Endodermal cell (in vitro differentiated cells): Measurements from ENCODE around the gene FARSA. TPM values are rescaled to one million over a fixed set of nuclear protein-coding genes. Genes with fewer than 3 reads are reported as not detected.
A peak's percentile ranks its signal among the peaks of the same experiment; 100 is the strongest.
"Not testable (repeated sequence)": the region's sequence is repeated elsewhere in the genome, so short reads cannot be mapped to it uniquely, and the experiment has no call there.

Experiments used
- DNase-seq: peaks from one replicate; pipeline ENCODE4 v3.0.0-alpha.2; 2017
- H3K27ac ChIP-seq: 2 replicates; pipeline ENCODE4 v1.5.1; 2013; ENCODE audit warnings: mild to moderate bottlenecking, low read depth, low read length, moderate library complexity
- H3K27me3 ChIP-seq: 2 replicates; pipeline ENCODE4 v1.6.1; 2013; ENCODE audit warnings: mild to moderate bottlenecking, low read length, moderate library complexity; ENCODE audit not compliant: insufficient read depth, control insufficient read depth, poor library complexity, severe bottlenecking
- H3K36me3 ChIP-seq: 2 replicates; pipeline ENCODE4 v1.7.0; 2013; ENCODE audit warnings: mild to moderate bottlenecking, low read length, moderate library complexity; ENCODE audit not compliant: control insufficient read depth, insufficient read depth
- H3K4me1 ChIP-seq: one replicate; pipeline ENCODE4 v1.7.0; 2013; ENCODE audit warnings: low read length; ENCODE audit not compliant: control insufficient read depth, insufficient read depth
- H3K4me3 ChIP-seq: 2 replicates; pipeline ENCODE4 v1.5.1; 2013; ENCODE audit warnings: mild to moderate bottlenecking, low read length, moderate library complexity
- H3K9ac ChIP-seq: 2 replicates; pipeline ENCODE4 v1.6.1; 2013; ENCODE audit warnings: mild to moderate bottlenecking, low read length, moderate library complexity; ENCODE audit not compliant: poor library complexity, severe bottlenecking; ENCODE audit errors: extremely low read depth
- H3K9me3 ChIP-seq: 2 replicates; pipeline ENCODE4 v1.6.1; 2013; ENCODE audit warnings: mild to moderate bottlenecking, low read length, moderate library complexity; ENCODE audit not compliant: control insufficient read depth
- H3K27ac Mint-ChIP-seq: 2 replicates; pipeline ENCODE4 v1.8.0; 2020; ENCODE audit warnings: mixed read lengths
- H3K27me3 Mint-ChIP-seq: 2 replicates; pipeline ENCODE4 v1.8.0; 2021; ENCODE audit warnings: mild to moderate bottlenecking, mixed read lengths; ENCODE audit not compliant: insufficient read depth
- H3K36me3 Mint-ChIP-seq: 2 replicates; pipeline ENCODE4 v1.8.0; 2020; ENCODE audit warnings: low read depth, mixed read lengths
- H3K4me1 Mint-ChIP-seq: 2 replicates; pipeline ENCODE4 v1.8.0; 2020; ENCODE audit warnings: mixed read lengths
- H3K4me3 Mint-ChIP-seq: 2 replicates; pipeline ENCODE4 v1.8.0; 2020; ENCODE audit warnings: mild to moderate bottlenecking, moderate library complexity, mixed read lengths
- H3K9me3 Mint-ChIP-seq: 2 replicates; pipeline ENCODE4 v1.8.0; 2020; ENCODE audit warnings: mild to moderate bottlenecking, mixed read lengths
- CTCF ChIP-seq: fragments of 200-600 bp; sonication (generic); conservative IDR thresholded peaks from 2 replicates; pipeline ENCODE4 v1.5.0; 2021; ENCODE audit warnings: antibody characterized with exemption, mild to moderate bottlenecking
- WGBS, 2 experiments: methylation state at CpG; one replicate each; pipeline versions ENCODE4 v1.1.5 to v1.1.7; 2013; ENCODE audit warnings: missing lambda C conversion rate in 2 of 2, mixed read lengths in 1 of 2; ENCODE audit not compliant: insufficient coverage in 1 of 2, insufficient read length in 1 of 2; 5-methylcytosine and 5-hydroxymethylcytosine counted together
- total RNA-seq, 2 donors: library from RNA; stranded (reverse); fragmentation: NEBNext Ultra II Directional in 1 of 2; extraction: Animal tissue kit (Norgen Biotek cat#: 25700) in 1 of 2; gene quantifications; 2 replicates in 1 of 2; 3 replicates in 1 of 2; pipeline ENCODE4 v1.2.1, GENCODE V29; 2021

FARSA gene
- total RNA-seq, 2 donors from 2014 or later: 65.1 to 70.8 TPM

- no peak overlapping the region for H3K4me3 ChIP-seq
- Mint-ChIP-seq H3K4me1 (peaks cover 13% of the 10 kb centered on the region), H3K4me3 (no peak overlapping the region), H3K36me3 (peaks cover 64% of the 10 kb centered on the region), H3K27me3 (no peaks in the 10 kb centered on the region), H3K9me3 (no peaks in the 10 kb centered on the region), H3K27ac (no peak overlapping the region)
- DNase-seq: peak; percentile 64
- TF ChIP-seq CTCF: no peak
- H3K9ac ChIP-seq: no peak overlapping the region
- WGBS, 2 experiments: 92 to 100% methylated on average over 1 to 8 of the region's 12 CpGs
- H3K9me3 ChIP-seq: no peaks in the 10 kb centered on the region
- no peaks in the 10 kb centered on the region for H3K27me3 ChIP-seq
- no peaks in the 10 kb centered on the region for H3K4me1 ChIP-seq
- peaks cover 58% of the 10 kb centered on the region for H3K36me3 ChIP-seq
- H3K27ac ChIP-seq: no peak overlapping the region
These were observed 19.1 kb upstream of the FARSA start for GRCh38 chr19:12952488-12953137.

- H3K4me1 ChIP-seq, H3K9me3 ChIP-seq, H3K9ac ChIP-seq, H3K9me3 Mint-ChIP-seq, H3K27me3 ChIP-seq, H3K27me3 Mint-ChIP-seq, H3K4me3 ChIP-seq, H3K27ac Mint-ChIP-seq, DNase-seq, H3K4me3 Mint-ChIP-seq, H3K27ac ChIP-seq: not testable (repeated sequence)
- peaks cover 60% of the 10 kb centered on the region for H3K36me3 ChIP-seq
- peaks cover 66% of the 10 kb centered on the region for H3K36me3 Mint-ChIP-seq
- H3K4me1 Mint-ChIP-seq: peaks cover 13% of the 10 kb centered on the region
- 94 to 97% methylated on average over 6 of the region's 6 CpGs for WGBS, 2 experiments
These were observed 18.5 kb upstream of the FARSA start for GRCh38 chr19:12952050-12952449.

GRCh38 chr19:12949363-12950283 is 16.1 kb upstream of the FARSA start:
- H3K4me3 ChIP-seq: no peak overlapping the region
- no peak for DNase-seq
- Mint-ChIP-seq H3K27ac (peak overlapping the region; percentile 74), H3K27me3 (no peaks in the 10 kb centered on the region), H3K4me3 (no peak overlapping the region), H3K9me3 (no peaks in the 10 kb centered on the region), H3K36me3 (peaks cover 61% of the 10 kb centered on the region), H3K4me1 (peaks cover 10% of the 10 kb centered on the region)
- no peaks in the 10 kb centered on the region for H3K9me3 ChIP-seq
- H3K9ac ChIP-seq: no peak overlapping the region
- TF ChIP-seq CTCF: no peak
- peaks cover 56% of the 10 kb centered on the region for H3K36me3 ChIP-seq
- WGBS, 2 experiments: 90 to 92% methylated on average over 14 to 16 of the region's 16 CpGs
- H3K27me3 ChIP-seq: no peaks in the 10 kb centered on the region
- H3K4me1 ChIP-seq: no peaks in the 10 kb centered on the region
- H3K27ac ChIP-seq: no peak overlapping the region
